ENCODE results near the gene SLC39A11.

- TF ChIP-seq CTCF (conservative IDR thresholded peaks at IDR 0.05; ENCODE audit: low read depth, low read length) (no peak), EZH2 (IDR thresholded peaks at IDR 0.05; ENCODE audit: borderline replicate concordance, low read depth, low read length, poor library complexity, severe bottlenecking) (no peak)
Measured at GRCh38 chr17:73045724-73046123, 46.8 kb downstream of the SLC39A11 start.
